Activated T-cell treated with anti-CD3 and anti-CD28 coated beads for 1 hour (primary cell): Measurements from ENCODE around the gene GNAT3.

ENCODE experiments used
- DNase-seq: peaks from one replicate; pipeline ENCODE4 v3.0.0-alpha.2; 2020; ENCODE audit warnings: low read depth

The GNAT3 gene

DNA sequence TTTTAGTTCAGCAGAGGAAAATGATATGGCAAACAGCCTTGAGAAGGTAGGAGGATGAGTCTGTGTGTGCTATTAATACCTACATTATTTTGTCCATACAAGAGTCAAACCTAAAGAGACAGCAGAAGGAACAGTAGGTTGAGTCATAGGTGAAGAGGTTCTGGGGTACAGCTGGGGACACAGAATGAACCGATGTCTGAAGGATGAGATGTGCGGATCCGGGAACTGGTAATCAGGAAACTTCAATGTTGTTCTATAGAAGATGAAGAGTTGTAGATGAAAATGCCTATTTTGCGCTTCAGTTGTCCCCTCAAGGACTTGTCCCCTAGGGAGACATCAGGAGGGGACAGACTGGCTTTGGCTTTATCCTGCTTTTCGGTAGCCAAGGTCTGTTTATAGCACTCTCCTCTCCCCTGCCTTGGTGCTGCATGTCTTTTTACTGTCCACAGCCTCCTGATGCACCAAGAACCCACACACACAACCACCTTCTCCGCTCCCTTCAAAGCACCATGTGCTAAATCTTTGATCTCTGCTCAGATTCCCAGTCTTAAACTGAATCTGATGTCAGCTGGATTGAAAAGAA lies 94.6 kb downstream of the GNAT3 start:
- DNase-seq: no peak

DNA sequence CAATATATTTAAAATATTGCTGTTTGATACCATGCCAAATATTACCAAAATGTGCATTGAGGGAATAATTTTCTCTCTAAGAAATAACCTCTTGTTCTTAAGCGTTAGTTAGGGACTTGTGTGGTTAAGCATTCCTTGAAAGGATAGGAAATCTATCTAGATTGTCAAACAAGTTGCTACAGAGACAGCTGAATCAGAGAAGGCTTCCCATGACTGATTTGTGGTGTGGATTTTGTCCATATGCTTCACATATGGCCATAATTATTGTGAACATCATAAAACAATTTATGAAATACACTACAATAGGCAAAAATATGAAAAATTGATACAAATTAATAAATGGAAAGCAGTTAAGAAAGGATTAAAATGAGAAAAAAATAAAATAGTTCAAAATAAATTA lies 96.3 kb downstream of the GNAT3 start:
- no peak for DNase-seq

DNA sequence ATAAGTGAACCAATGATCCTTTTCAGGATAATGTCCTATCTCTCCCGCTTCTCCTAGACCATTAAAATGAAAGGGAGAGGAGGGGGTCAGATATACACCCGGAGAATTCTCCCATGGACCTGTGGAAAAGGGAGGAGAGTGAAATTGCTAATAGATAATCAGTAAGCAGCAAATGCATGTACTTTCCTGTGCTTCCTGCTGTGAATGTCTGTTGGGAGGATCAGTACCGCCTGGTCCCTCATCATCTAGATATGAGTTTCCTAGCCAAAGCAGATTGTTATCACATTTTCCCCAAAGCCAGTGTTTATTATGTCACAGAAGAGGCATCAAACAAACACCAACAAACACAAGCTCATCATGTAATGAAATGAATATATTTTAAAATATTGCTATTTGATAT lies 96.8 kb downstream of the GNAT3 start:
- no peak for DNase-seq

DNA sequence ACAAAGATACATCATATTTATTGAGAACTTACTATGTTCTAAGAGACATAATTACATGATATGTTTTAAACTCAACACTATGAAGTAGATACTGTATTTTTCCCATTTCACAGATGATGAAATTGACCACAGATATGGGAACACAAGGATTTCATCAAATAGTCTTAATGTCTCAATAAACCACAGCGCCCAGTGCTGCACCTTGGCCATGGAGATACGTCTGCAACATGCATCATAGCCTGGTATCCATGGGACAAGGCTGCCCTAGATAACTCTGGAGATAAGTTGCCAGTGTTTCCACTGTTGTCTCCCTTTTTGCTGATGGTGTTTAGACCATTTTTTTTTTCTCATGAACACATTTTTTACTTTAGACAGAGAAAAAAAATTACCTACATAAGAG lies 97.5 kb downstream of the GNAT3 start:
- no peak for DNase-seq

DNA sequence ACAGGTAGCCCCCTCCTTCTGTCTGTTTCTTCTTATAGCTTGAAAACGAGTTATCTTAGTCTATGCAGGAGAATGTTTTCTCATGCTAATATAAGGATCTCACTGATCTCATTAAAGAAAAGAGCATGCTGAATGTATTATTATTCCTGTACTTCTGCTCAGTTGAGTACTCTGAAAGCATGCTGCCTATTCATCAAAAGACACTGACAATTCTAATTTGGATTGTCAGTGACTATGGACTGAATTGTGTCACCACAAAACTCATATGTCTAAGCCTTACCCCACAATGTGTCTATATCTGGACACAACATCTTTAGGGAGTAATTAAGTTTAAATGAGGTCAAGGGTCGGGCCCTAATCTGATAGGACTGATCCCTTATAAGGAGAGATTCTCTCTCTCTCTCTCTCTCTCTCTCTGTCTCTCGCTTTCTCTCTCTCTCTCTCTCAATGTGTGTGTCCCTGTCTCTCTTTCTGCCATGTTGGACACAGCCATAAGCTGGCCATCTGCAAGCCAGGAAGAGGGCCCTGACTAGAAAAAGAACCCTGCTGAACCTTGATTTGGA lies 98.4 kb downstream of the GNAT3 start:
- DNase-seq: no peak

DNA sequence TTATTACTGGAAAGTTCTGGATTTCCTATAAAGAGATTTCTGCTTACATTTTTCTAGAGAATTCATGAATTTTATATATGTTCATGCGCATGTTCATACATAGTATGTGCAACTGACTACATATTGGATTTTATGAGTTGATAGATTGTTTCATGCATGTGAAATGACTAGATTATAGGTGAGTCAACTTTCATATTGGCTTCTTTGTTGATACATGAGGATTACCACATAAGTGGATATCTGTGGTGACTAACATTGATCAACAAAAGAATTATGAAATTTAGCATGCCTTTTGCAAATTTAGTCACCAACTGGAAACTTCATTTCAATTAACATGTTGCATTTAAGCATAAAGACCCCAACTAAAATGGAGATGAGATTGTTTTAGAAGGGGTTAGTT lies 99.0 kb downstream of the GNAT3 start:
- no peak for DNase-seq

DNA sequence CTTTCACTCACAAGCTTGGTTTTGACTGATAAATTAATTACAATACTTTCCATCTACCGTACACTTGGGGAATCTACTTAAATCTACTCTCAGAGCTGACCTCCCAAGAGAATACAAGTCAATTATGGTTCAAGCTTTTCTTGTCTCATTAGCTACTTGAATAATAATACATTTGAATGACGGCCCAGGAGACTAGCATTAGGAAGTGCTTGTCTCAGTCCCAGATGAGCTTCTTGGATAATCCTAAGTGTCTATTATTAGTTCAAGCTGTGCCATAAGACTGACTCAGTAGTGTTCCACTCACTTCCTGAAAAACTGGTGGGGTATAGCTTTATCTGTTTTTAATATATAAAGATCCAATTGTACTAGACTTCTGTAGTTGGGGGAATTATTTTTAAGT lies 100.2 kb downstream of the GNAT3 start:
- no peak for DNase-seq

DNA sequence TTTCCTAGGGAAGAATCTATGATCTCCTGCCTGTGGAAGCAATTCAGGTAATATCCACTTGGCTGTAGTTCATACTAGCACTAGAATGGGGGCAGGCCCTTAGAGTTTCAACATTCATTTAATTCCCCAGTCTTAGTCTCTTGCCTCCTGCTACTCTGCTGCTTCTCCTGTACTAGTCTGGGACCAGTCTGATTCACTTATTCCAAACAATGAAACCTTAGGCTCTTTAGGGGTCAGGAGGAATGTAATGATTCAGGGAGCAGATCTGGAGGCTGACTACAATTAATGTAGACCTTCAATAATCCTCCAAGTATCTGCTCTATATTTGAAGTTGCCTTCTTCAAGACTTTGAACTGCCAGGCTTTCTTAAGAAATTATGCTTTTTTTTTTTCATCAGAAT lies 101.8 kb downstream of the GNAT3 start:
- no peak for DNase-seq
